ES-I3 (cell line): ENCODE measurements around the gene EIF4G3.
"Not testable (repeated sequence)": the region's sequence is repeated elsewhere in the genome, so short reads cannot be mapped to it uniquely, and the experiment has no call there.

ENCODE experiments used
- H3K36me3 ChIP-seq: 2 replicates; pipeline ENCODE4 v1.6.1; 2013; ENCODE audit warnings: mild to moderate bottlenecking, low read length, control low read depth, moderate library complexity; ENCODE audit not compliant: insufficient read depth
- H3K4me1 ChIP-seq: 2 replicates; pipeline ENCODE4 v1.6.1; 2013; ENCODE audit warnings: mild to moderate bottlenecking, control low read depth, low read length; ENCODE audit not compliant: insufficient read depth
- H3K9ac ChIP-seq: 2 replicates; pipeline ENCODE4 v1.6.1; 2013; ENCODE audit warnings: low read depth, mild to moderate bottlenecking, low read length, moderate library complexity
- H3K9me3 ChIP-seq: 2 replicates; pipeline ENCODE4 v1.6.1; 2013; ENCODE audit warnings: mild to moderate bottlenecking, low read length, moderate library complexity; ENCODE audit not compliant: control insufficient read depth, insufficient read depth

Gene EIF4G3

DNA sequence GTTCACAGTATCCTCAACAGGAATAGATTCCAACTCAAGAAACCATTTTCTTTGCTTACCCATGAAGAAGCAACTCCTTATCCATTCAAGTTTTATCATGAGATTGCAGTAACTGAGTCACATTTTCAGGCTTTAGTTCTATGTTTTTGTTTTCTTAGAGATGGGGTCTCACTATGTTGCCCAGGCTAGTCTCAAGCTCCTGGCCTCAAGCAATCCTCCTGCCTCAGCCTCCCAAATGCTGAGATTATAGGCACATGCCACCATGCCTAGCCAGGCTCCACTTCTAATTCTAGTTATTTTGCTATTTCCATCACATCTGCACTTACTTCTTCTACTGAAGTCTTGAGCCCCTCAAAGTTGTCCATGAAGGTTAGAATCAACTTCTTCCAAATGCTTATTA, 246.3 kb downstream of the EIF4G3 start:
- no peaks in the 10 kb centered on the region for H3K9me3 ChIP-seq
- H3K4me1 ChIP-seq: no peaks in the 10 kb centered on the region
- H3K36me3 ChIP-seq: no peaks in the 10 kb centered on the region; the same call in 1 of the 2 replicates
- no peak overlapping the region for H3K9ac ChIP-seq

DNA sequence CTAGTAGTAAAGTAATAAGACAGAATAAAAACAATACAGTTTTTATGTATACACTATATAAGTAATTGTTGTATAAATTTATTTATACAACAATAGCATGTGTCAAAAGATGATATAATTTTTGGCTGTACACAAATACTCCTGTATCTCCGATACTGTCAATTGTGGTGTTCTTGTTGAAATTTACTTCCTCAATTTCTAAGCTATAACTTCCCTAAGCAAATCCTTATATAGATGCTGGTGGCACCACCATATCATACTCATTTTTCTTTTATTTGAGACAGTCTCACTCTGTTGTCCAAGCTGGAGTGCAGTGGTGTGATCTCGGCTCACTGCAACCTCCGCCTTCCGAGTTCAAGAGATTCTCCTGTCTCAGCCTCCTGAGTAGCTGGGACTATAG, 248.6 kb downstream of the EIF4G3 start:
- H3K4me1 ChIP-seq: no peaks in the 10 kb centered on the region
- no peak overlapping the region for H3K9ac ChIP-seq
- H3K9me3 ChIP-seq: no peaks in the 10 kb centered on the region
- no peaks in the 10 kb centered on the region; the same call in 1 of the 2 replicates for H3K36me3 ChIP-seq

DNA sequence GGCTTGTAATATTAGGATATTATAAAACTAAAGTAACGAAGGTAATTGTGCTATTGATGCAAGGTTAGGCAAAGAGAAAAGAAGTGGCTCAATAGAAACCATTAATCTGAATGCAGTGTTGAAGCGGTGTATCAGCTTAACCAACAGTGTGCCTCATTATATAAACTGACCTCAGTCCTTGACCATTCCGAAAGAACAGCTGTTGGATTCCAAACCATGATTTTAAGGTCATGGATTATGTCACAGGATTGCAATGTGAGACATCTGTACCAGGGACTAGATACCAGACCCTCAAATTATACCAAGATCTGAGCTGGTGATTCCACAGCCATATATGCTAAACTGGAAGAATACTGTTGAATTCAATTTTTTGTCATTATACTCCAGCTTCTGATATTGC, 255.4 kb downstream of the EIF4G3 start:
- no peak overlapping the region for H3K9ac ChIP-seq
- H3K9me3 ChIP-seq: no peaks in the 10 kb centered on the region
- no peaks in the 10 kb centered on the region for H3K36me3 ChIP-seq
- H3K4me1 ChIP-seq: no peaks in the 10 kb centered on the region

DNA sequence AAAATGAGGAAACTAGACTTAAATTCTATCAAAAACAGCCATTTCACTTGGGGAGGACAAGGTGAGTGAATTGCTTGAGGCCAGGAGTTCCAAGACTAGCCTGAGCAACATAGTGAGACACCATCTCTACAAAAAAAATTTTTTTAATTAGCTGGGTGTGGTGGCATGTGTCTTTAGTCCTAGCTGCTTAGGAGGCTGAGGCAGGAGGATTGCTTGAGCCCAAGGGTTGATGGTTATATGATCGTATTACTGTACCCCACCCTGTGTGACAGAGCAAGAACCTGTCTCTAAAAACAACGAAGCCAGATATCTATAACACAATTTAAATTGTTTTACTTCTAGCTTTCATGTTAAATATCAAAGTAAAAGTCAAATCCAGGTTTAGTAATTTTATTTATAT, 263.5 kb downstream of the EIF4G3 start:
- Histone ChIP-seq H3K9me3 (no peaks in the 10 kb centered on the region), H3K4me1 (no peaks in the 10 kb centered on the region), H3K36me3 (no peaks in the 10 kb centered on the region), H3K9ac (no peak overlapping the region)

DNA sequence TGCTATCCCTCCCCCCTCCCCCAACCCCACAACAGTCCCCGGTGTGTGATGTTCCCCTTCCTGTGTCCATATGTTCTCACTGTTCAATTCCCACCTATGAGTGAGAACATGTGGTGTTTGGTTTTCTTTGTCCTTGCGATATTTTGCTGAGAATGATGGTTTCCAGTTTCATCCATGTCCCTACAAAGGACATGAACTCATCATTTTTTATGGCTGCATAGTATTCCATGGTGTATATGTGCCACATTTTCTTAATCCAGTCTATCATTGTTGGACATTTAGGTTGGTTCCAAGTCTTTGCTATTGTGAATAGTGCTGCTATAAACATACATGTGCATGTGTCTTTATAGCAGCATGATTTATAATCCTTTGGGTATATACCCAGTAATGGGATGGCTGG, 269.2 kb downstream of the EIF4G3 start:
- not testable (repeated sequence) for H3K9me3 ChIP-seq, H3K9ac ChIP-seq, H3K4me1 ChIP-seq, H3K36me3 ChIP-seq

DNA sequence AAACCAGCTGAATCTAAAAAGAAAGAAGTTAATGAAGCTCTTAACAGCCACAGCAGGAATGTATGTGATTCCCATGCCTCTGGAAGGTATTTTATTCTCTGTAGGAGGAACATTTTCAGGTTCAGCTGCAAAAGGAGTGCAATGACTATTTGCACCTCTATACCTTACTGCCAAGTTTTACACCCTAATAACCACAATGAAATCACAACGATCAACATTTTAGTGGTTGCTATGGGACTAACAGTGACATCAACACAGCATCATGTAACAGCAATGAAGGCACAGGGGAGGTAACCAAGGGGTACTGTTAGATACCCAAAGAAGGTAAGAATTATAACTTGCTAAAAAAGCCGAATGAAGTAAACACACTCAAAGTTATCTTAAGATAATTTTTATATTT, 273.3 kb downstream of the EIF4G3 start:
- H3K9ac ChIP-seq: no peak overlapping the region
- H3K4me1 ChIP-seq: peaks cover 8% of the 10 kb centered on the region; the same call in 1 of the 2 replicates
- no peaks in the 10 kb centered on the region for H3K36me3 ChIP-seq
- no peaks in the 10 kb centered on the region for H3K9me3 ChIP-seq

DNA sequence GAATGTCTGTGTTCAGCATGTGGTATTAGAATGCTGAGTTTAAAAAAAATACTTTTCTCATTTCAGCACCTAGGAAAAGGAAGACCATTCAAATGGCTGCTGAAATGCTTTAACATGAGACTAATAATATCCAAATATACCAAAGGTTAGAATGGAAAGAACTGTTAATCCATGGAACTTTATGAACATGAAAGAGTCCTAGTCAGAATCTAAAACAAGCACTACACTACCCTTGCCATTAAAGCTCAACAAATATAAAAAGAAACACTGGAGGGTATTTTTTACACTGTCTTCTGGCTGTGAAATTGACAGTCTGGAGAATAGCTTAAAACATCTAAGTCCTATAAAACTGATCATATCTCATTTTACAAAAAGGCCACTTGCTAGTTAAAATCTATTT, 276.6 kb downstream of the EIF4G3 start:
- no peaks in the 10 kb centered on the region for H3K36me3 ChIP-seq
- no peaks in the 10 kb centered on the region for H3K9me3 ChIP-seq
- H3K4me1 ChIP-seq: no peaks in the 10 kb centered on the region
- H3K9ac ChIP-seq: no peak overlapping the region

DNA sequence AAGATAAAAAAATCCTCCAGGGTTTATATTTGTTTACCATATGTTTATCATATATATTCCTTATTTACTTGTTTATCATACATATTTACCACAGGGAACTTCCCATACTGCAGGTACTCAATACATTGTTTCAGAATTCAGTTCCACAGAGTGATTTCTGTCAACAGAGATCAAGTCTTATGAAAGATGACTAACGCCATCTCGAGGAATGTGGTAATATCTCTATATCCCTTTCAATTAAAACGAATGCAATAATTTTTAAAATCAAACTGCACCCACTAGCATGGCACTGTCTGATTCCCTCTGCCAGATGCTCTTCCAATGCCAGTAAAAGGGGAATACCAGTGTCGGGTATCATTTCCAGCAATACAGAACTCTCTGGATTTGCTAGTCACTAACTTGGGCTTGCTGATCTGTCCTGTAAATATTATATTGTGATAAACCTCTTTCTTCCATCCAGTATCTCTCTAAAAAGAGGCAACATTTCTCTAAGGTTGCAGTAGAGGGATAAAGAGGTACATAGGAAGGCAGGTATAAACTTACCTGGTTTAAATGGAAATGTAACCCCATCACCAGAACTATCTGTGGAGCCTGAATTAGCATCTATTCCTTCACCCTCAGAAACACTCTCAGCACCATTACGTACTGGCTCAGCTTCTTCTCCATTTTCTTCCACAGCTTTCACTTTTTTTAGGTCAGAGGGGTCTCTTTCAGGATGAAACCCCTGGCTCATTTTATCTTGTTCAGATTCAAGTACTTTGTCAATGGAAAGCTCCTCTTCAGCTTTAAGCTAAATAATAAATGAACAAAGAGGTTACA, 277.3 kb downstream of the EIF4G3 start:
- H3K4me1 ChIP-seq: no peaks in the 10 kb centered on the region
- H3K9ac ChIP-seq: no peak overlapping the region
- H3K9me3 ChIP-seq: no peaks in the 10 kb centered on the region
- H3K36me3 ChIP-seq: no peaks in the 10 kb centered on the region

DNA sequence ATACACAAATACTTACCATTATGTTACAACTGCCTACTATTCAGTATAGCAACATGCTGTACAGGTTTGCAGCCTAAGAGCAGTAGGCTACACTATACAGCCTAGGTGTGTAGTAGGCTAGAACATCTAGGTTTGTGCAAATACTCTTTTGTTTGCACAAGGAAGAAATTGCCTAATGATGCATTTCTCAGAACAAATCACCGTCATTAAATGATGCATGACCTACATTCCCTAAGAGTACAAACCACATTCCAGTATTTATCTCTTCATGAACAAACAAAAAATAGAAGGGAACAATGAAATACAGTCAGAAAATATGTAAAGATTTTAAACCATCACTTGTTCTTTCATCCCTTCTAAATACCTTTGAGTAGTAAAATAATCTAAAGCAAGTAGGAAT, 279.9 kb downstream of the EIF4G3 start:
- Histone ChIP-seq H3K9ac (no peak overlapping the region), H3K36me3 (peaks cover 9% of the 10 kb centered on the region), H3K4me1 (no peaks in the 10 kb centered on the region), H3K9me3 (no peaks in the 10 kb centered on the region)

DNA sequence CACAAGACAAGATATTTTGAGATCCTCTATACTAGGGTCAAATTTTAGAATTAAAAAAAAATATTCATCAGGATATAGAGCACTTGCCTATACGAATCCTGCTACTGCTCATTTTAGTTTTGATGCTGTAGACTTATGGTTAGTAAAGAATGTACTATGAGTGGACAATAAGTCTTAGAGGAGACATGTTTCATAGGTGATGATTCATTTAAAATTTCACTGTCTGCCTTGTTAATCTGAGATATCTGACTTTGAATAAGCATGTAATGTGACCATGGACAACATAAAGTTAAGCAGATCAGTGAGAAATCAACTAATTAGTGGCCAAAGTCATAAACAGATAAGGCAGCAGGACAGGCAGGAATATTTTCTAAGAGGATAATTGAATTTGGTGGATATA, 282.8 kb downstream of the EIF4G3 start:
- Histone ChIP-seq H3K9me3 (no peaks in the 10 kb centered on the region), H3K9ac (no peak overlapping the region), H3K36me3 (peaks cover 9% of the 10 kb centered on the region), H3K4me1 (no peaks in the 10 kb centered on the region)

DNA sequence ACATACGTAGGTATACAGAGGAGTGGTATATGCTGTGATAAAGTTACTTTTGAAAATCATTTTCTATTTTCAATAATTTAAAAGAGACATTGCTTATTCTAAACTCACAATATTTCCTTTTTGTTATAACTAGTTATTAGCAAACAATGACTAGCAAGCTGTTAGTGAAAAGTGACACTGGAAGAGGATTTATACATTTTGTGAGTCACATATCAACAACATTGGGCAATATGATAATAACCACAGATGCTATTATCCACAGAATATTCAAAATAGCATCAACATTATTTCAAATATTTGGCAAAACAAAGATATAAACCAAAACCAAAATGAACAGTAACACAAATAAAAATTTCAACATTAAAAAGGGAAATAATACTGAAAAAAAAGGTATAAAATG, 285.6 kb downstream of the EIF4G3 start:
- no peaks in the 10 kb centered on the region for H3K9me3 ChIP-seq
- peaks cover 9% of the 10 kb centered on the region for H3K36me3 ChIP-seq
- H3K9ac ChIP-seq: no peak overlapping the region
- H3K4me1 ChIP-seq: no peaks in the 10 kb centered on the region

DNA sequence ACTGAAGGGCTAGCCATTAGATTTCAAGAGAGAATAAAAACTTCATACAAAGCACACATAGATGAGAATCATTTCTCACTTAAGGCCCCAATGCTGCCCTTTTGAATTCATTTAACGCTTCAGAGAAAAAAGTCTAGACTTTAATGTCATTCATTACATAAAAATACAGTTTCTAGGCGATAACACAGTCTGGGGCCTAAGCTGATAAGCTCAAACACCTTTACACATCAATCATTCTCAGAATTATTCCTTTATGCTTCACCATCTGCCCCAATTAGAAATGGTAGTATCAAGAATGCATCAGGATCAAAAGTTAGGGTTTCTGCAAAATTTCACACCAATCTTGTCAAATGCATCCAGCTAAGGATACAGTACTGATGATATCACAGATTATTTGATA, 289.5 kb downstream of the EIF4G3 start:
- no peaks in the 10 kb centered on the region for H3K9me3 ChIP-seq
- H3K36me3 ChIP-seq: peaks cover 3% of the 10 kb centered on the region
- no peak overlapping the region for H3K9ac ChIP-seq
- H3K4me1 ChIP-seq: peaks cover 6% of the 10 kb centered on the region; the same call in 1 of the 2 replicates

DNA sequence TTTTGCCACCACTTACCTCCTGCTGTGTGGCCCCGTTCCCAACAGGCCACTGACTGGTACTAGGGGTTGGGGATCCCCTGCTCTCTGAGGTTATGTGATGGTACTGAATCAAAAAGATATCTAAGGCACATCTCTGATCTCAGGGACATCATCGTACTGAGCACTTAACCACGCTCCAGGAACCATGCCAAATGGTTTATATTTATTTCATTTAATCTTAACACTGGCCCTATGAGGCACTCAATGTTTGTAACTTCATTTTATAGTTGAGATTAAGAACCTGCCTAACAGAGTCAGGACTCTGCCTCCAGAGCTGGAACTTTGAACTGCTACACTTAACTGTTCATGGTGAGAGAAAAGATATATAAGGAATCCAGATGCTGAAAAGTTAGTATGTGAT, 291.6 kb downstream of the EIF4G3 start:
- Histone ChIP-seq H3K4me1 (peaks cover 6% of the 10 kb centered on the region; the same call in 1 of the 2 replicates), H3K9me3 (no peaks in the 10 kb centered on the region), H3K36me3 (no peaks in the 10 kb centered on the region), H3K9ac (no peak overlapping the region)

DNA sequence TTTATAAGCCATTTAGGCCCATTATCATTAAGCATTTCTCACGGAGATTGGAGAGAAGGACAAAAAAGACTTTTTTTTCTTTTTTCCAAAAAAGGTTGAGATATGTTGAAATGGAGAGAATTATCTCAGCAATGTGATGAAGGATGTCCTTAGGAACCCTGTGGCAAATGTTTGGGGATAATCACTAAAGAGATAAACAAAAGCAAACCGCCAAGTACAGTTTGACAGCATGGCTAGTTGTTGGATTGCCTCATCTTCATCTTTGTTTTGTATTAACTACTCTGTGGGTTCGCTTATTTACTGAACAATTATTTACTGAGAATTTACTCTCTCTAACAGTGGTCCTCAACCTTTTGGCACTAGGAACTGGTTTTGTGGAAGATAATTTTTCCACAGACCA, 292.2 kb downstream of the EIF4G3 start:
- peaks cover 6% of the 10 kb centered on the region; the same call in 1 of the 2 replicates for H3K4me1 ChIP-seq

DNA sequence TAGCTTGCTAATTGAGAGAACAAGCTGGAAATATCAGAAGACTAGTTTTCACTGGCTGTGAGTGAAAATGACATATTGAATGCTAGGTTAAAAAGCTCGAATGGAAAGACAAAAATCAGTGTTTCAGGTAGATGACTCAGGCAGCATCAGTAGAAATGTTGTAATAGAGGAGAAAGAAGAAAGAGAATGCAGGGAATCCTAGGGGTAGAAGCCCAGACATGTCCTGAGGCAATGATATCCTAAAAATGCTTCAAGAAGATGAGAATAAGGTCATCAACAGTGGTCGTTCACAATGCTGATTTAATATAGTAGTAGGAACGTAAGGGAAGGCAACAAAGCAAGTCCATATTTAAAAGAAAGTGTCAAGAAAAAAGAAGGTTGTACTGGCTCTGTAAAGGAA, 292.9 kb downstream of the EIF4G3 start:
- Histone ChIP-seq H3K9me3 (no peaks in the 10 kb centered on the region), H3K36me3 (no peaks in the 10 kb centered on the region), H3K4me1 (peaks cover 6% of the 10 kb centered on the region; the same call in 1 of the 2 replicates), H3K9ac (no peak overlapping the region)

More for the DNA sequence above, 292.2 kb downstream of the EIF4G3 start:
- Histone ChIP-seq H3K9ac (no peak overlapping the region), H3K36me3 (no peaks in the 10 kb centered on the region), H3K9me3 (no peaks in the 10 kb centered on the region)
